B cell (primary cell): ENCODE results near the gene SMIM14. TPM values are rescaled to one million over a fixed set of nuclear protein-coding genes. Genes with fewer than 3 reads are reported as not detected.
"Not testable (repeated sequence)": the region's sequence is repeated elsewhere in the genome, so short reads cannot be mapped to it uniquely, and the experiment has no call there.

ENCODE experiments used
- ATAC-seq: fragments of 200-7000 bp; cut with Tn5 transposase; one replicate; pipeline ENCODE4 v1.10.0; 2021; ENCODE audit warnings: low read depth, mild to moderate bottlenecking, moderate number of reproducible peaks, moderate library complexity
- CTCF ChIA-PET: fragments of 350-600 bp; sonication (Branson Sonifier 250); formaldehyde crosslinking; loops from one replicate; lab custom pipeline; 2021; ENCODE audit warnings: antibody characterized with exemption, inconsistent platforms; lab: Charles Lee
- POLR2A ChIA-PET: fragments of 350-600 bp; sonication (Branson Sonifier 250); formaldehyde crosslinking; loops from one replicate; lab custom pipeline; 2021; ENCODE audit warnings: antibody characterized with exemption; lab: Charles Lee
- DNase-seq: peaks from one replicate; pipeline ENCODE4 v3.0.0; 2013
- H2AFZ ChIP-seq: 2 replicates; pipeline ENCODE4 v1.6.1; 2012; ENCODE audit warnings: mild to moderate bottlenecking, low read depth, low read length; ENCODE audit not compliant: insufficient read depth, poor library complexity, severe bottlenecking
- H3K27ac ChIP-seq, 2 donors: 1 replicate in 1 of 2; 2 replicates in 1 of 2; pipeline ENCODE4 v1.5.1; 2012 to 2013; ENCODE audit warnings: low read length in 2 of 2, mild to moderate bottlenecking in 2 of 2, moderate library complexity in 1 of 2
- H3K27me3 ChIP-seq, 4 experiments: fragments of 200-600 bp in 1 of 4; sonication (generic) in 1 of 4; replicated peaks in 1 of 4; 1 replicate in 2 of 4; 2 replicates in 2 of 4; pipeline versions ENCODE4 v1.6.1 to v1.7.0; 2013 to 2016; ENCODE audit warnings: low read length in 3 of 4, mild to moderate bottlenecking in 2 of 4, mixed read lengths in 1 of 4, moderate library complexity in 1 of 4; ENCODE audit not compliant: insufficient read depth in 4 of 4, control insufficient read depth in 3 of 4; ENCODE audit errors: control extremely low read depth in 1 of 4
- H3K36me3 ChIP-seq, 2 experiments: replicated peaks in 1 of 2; 1 replicate in 1 of 2; 2 replicates in 1 of 2; pipeline versions ENCODE4 v1.6.1 to v1.7.1; 2013; ENCODE audit warnings: low read length in 1 of 2; ENCODE audit not compliant: insufficient read depth in 2 of 2, control insufficient read depth in 1 of 2; ENCODE audit errors: control extremely low read depth in 1 of 2, extremely low read depth in 1 of 2
- H3K4me1 ChIP-seq, 2 donors: fragments of 200-600 bp in 1 of 2; sonication (generic) in 1 of 2; 1 replicate in 1 of 2; 2 replicates in 1 of 2; pipeline versions ENCODE4 v1.5.1 to v1.6.1; 2013 to 2017; ENCODE audit warnings: low read length in 2 of 2; ENCODE audit not compliant: control insufficient read depth in 2 of 2, insufficient read depth in 2 of 2
- H3K4me2 ChIP-seq: replicated peaks from 2 replicates; pipeline ENCODE3; 2012; ENCODE audit warnings: mild to moderate bottlenecking, low read depth, low read length; ENCODE audit not compliant: poor library complexity, severe bottlenecking
- H3K4me3 ChIP-seq, 5 experiments: fragments of 200-600 bp in 1 of 5; sonication (generic) in 1 of 5; 1 replicate in 3 of 5; 2 replicates in 2 of 5; pipeline versions ENCODE4 v1.5.1 to v1.7.0; 2011 to 2016; ENCODE audit warnings: low read length in 4 of 5, mild to moderate bottlenecking in 4 of 5, low read depth in 2 of 5, control low read depth in 1 of 5, moderate library complexity in 1 of 5; ENCODE audit not compliant: insufficient read depth in 1 of 5; ENCODE audit errors: control extremely low read depth in 1 of 5, extremely low read depth in 1 of 5
- H3K79me2 ChIP-seq: fragments of 200-600 bp; sonication (generic); one replicate; pipeline ENCODE4 v1.6.0; 2016; ENCODE audit warnings: low read length; ENCODE audit not compliant: control insufficient read depth, insufficient read depth
- H3K9ac ChIP-seq: fragments of 200-600 bp; sonication (generic); 2 replicates; pipeline ENCODE4 v1.6.1; 2017; ENCODE audit warnings: mild to moderate bottlenecking, low read length, moderate library complexity
- H3K9me3 ChIP-seq, 3 donors: one replicate each; pipeline versions ENCODE4 v1.6.1 to v1.7.1; 2013; ENCODE audit warnings: low read length in 2 of 3; ENCODE audit not compliant: control insufficient read depth in 2 of 3, insufficient read depth in 1 of 3; ENCODE audit errors: control extremely low read depth in 1 of 3
- H4K20me1 ChIP-seq: 2 replicates; pipeline ENCODE4 v1.6.0; 2012; ENCODE audit warnings: mild to moderate bottlenecking, low read length; ENCODE audit not compliant: insufficient read depth, control insufficient read depth, poor library complexity, severe bottlenecking
- H3K27ac Mint-ChIP-seq: one replicate; pipeline ENCODE4 v1.8.0; 2021; ENCODE audit warnings: mixed read lengths
- H3K27me3 Mint-ChIP-seq: one replicate; pipeline ENCODE4 v1.8.0; 2021; ENCODE audit warnings: mixed read lengths
- H3K4me1 Mint-ChIP-seq: one replicate; pipeline ENCODE4 v1.8.0; 2021; ENCODE audit warnings: mixed read lengths
- H3K4me3 Mint-ChIP-seq: one replicate; pipeline ENCODE4 v1.8.0; 2021; ENCODE audit warnings: mixed read lengths
- H3K9me3 Mint-ChIP-seq: one replicate; pipeline ENCODE4 v1.8.0; 2022; ENCODE audit warnings: mixed read lengths; ENCODE audit not compliant: insufficient read depth
- CTCF ChIP-seq: fragments of 200-600 bp; IDR thresholded peaks from one replicate; pipeline ENCODE4 v1.8.0; 2022; ENCODE audit warnings: antibody characterized with exemption, mild to moderate bottlenecking
- EZH2 ChIP-seq: IDR thresholded peaks from 2 replicates; pipeline ENCODE4 v1.6.1; 2012; ENCODE audit warnings: borderline replicate concordance, low read depth, mild to moderate bottlenecking, moderate library complexity, low read length; ENCODE audit not compliant: insufficient read depth, poor library complexity, severe bottlenecking
- WGBS: methylation state at CpG from one replicate; pipeline ENCODE4 v1.1.5; 2013; ENCODE audit warnings: missing lambda C conversion rate; ENCODE audit not compliant: insufficient coverage; 5-methylcytosine and 5-hydroxymethylcytosine counted together
- intact Hi-C: fragments of 100-400 bp; cut with micrococcal nuclease; formaldehyde crosslinking; loops from one replicate; pipeline ENCODE4 v1.10.0; 2022
- polyA plus RNA-seq: library from polyadenylated mRNA; depleted of rRNA; stranded (reverse); fragments of >200 nt; gene quantifications from 2 replicates; pipeline ENCODE4 v1.2.3, GENCODE V29; 2012
- total RNA-seq, 2 donors: library from RNA; stranded (reverse); fragments of 120-200 nt in 1 of 2; gene quantifications; 1 replicate in 1 of 2; 2 replicates in 1 of 2; pipeline versions ENCODE4 v1.2.3 to v1.2.4, GENCODE V29; 2013 to 2022

Gene SMIM14
- total and polyA plus RNA-seq, 2 donors (not counting 1 experiment from before 2014, with no cell fraction given) = 38.9 to 56.0 TPM

- no peak for TF ChIP-seq EZH2
- no peak for TF ChIP-seq CTCF
- Histone ChIP-seq H4K20me1 (no peaks in the 10 kb centered on the region), H3K9me3 (peaks cover 1 to 17% (median 3%) of the 10 kb centered on the region in 3 donors), H3K27me3 (no peaks in the 10 kb centered on the region), H3K9ac (no peak overlapping the region), H3K4me2 (no peak overlapping the region), H3K27ac (no peak overlapping the region), H3K36me3 (no peaks in the 10 kb centered on the region), H3K79me2 (no peaks in the 10 kb centered on the region), H3K4me1 (peaks cover 0 to under 1% of the 10 kb centered on the region in 2 donors), H3K4me3 (no peak overlapping the region), H2AFZ (no peak overlapping the region)
- DNase-seq = no peak
- ChIA-PET CTCF (no interaction called here), POLR2A (no interaction called here)
- intact Hi-C loops = no loop called here
- Mint-ChIP-seq H3K4me1 (peaks cover under 1% of the 10 kb centered on the region), H3K4me3 (no peak overlapping the region), H3K27ac (no peak overlapping the region), H3K27me3 (no peaks in the 10 kb centered on the region), H3K9me3 (peaks cover 5% of the 10 kb centered on the region)
- no peak for ATAC-seq
- WGBS = 98% methylated on average over 4 of the region's 5 CpGs
These were observed 105.1 kb downstream of the SMIM14 start for GRCh38 chr4:39533541-39533940.

DNA sequence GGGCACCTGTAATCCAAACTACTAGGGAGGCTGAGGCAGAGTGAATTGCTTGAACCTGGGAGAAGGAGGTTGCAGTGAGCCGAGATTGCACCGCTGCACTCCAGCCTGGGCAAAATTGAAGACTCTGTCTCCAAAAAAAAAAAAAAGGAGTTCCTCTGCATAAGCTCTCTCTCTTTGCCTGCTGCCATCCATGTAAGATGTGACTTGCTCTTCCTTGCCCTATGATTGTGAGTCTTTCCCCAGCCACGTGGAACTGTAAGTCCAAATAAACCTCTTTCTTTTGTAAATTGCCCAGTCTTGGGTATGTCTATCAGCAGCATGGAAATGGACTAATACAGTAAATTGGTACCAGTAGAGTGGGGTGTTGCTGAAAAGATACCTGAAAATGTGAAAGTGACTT is 106.4 kb downstream of the SMIM14 start:
- H3K4me3 Mint-ChIP-seq, H3K4me2 ChIP-seq, H3K27me3 ChIP-seq, H3K9me3 Mint-ChIP-seq, H3K36me3 ChIP-seq, intact Hi-C loops, H3K4me1 ChIP-seq, H3K27me3 Mint-ChIP-seq, H2AFZ ChIP-seq, DNase-seq, H3K79me2 ChIP-seq, POLR2A ChIA-PET, H3K9ac ChIP-seq, H3K4me1 Mint-ChIP-seq, CTCF ChIA-PET, H3K27ac ChIP-seq, ATAC-seq, H3K27ac Mint-ChIP-seq, H3K4me3 ChIP-seq, H4K20me1 ChIP-seq: not testable (repeated sequence)
- peaks cover 1 to 17% (median 3%) of the 10 kb centered on the region in 3 donors for H3K9me3 ChIP-seq
- 67% methylated on average over 1 of the region's 3 CpGs for WGBS
